SK-N-SH (cell line): ENCODE data around the gene PHYH. TPM values are rescaled to one million over a fixed set of nuclear protein-coding genes. Genes with fewer than 3 reads are reported as not detected.

ENCODE experiments used
- CTCF ChIA-PET: fragments of 300-600, 350-600 bp; formaldehyde crosslinking; extraction: SDS; loops from one replicate; lab custom pipeline; 2021; lab: Yijun Ruan, JAX
- POLR2A ChIA-PET: fragments of 350-600 bp; sonication (Branson Sonifier 250); formaldehyde crosslinking; extraction: SDS; loops from one replicate; lab custom pipeline; 2020; ENCODE audit warnings: antibody characterized with exemption, inconsistent platforms; lab: Yijun Ruan, JAX
- DNase-seq: peaks from one replicate; pipeline ENCODE4 v3.0.0; 2012
- H2AFZ ChIP-seq: fragments of 200-600 bp; sonication (generic); 2 replicates; pipeline ENCODE4 v1.8.1; 2016; ENCODE audit warnings: antibody characterized with exemption, mild to moderate bottlenecking, low read depth
- H3F3A ChIP-seq: fragments of 200-600 bp; sonication (generic); replicated peaks from 2 replicates; pipeline ENCODE3; 2016; ENCODE audit warnings: antibody characterized with exemption, mild to moderate bottlenecking; ENCODE audit not compliant: insufficient read depth
- H3K27ac ChIP-seq, 2 experiments: fragments of 200-500 bp in 1 of 2; fragments of 200-600 bp in 1 of 2; sonication (Bioruptor generic) in 1 of 2; sonication (generic), shearing (Covaris generic) in 1 of 2; 2 replicates each; pipeline versions ENCODE4 v1.5.1 to v1.6.1; 2014 to 2016; ENCODE audit warnings: low read depth in 2 of 2, inconsistent platforms in 1 of 2, low read length in 1 of 2, mild to moderate bottlenecking in 1 of 2, mixed read lengths in 1 of 2
- H3K27me3 ChIP-seq: fragments of 200-600 bp; sonication (generic), shearing (Covaris generic); 2 replicates; pipeline ENCODE4 v1.6.1; 2016; ENCODE audit warnings: mixed run types; ENCODE audit not compliant: insufficient read depth
- H3K36me3 ChIP-seq, 2 experiments: fragments of 200-500 bp in 1 of 2; fragments of 200-600 bp in 1 of 2; sonication (Bioruptor generic) in 1 of 2; sonication (generic) in 1 of 2; replicated peaks in 1 of 2; 2 replicates each; pipeline versions ENCODE3 to v1.5.1; 2014 to 2016; ENCODE audit warnings: low read length in 1 of 2, mild to moderate bottlenecking in 1 of 2; ENCODE audit not compliant: insufficient read depth in 2 of 2, control insufficient read depth in 1 of 2
- H3K4me1 ChIP-seq, 2 experiments: fragments of 200-500 bp in 1 of 2; fragments of 200-600 bp in 1 of 2; sonication (Bioruptor generic) in 1 of 2; sonication (generic), shearing (Covaris generic) in 1 of 2; 2 replicates each; pipeline versions ENCODE4 v1.5.1 to v1.6.1; 2014 to 2016; ENCODE audit warnings: low read depth in 1 of 2, low read length in 1 of 2, mixed run types in 1 of 2; ENCODE audit not compliant: insufficient read depth in 2 of 2, control insufficient read depth in 1 of 2
- H3K4me2 ChIP-seq: fragments of 200-600 bp; sonication (generic), shearing (Covaris generic); 2 replicates; pipeline ENCODE4 v1.6.1; 2017; ENCODE audit warnings: mixed run types
- H3K4me3 ChIP-seq, 2 experiments: fragments of 200-500 bp in 1 of 2; fragments of 200-600 bp in 1 of 2; sonication (Bioruptor generic) in 1 of 2; sonication (generic), shearing (Covaris generic) in 1 of 2; 2 replicates each; pipeline versions ENCODE4 v1.5.1 to v1.8.1; 2014 to 2016; ENCODE audit warnings: low read depth in 2 of 2, inconsistent platforms in 1 of 2, low read length in 1 of 2, mild to moderate bottlenecking in 1 of 2, mixed read lengths in 1 of 2, moderate library complexity in 1 of 2
- H3K79me2 ChIP-seq: fragments of 200-600 bp; sonication (generic); 2 replicates; pipeline ENCODE4 v1.8.1; 2017; ENCODE audit warnings: mild to moderate bottlenecking; ENCODE audit not compliant: insufficient read depth
- H3K9ac ChIP-seq: fragments of 200-600 bp; sonication (generic); 2 replicates; pipeline ENCODE4 v1.6.1; 2017; ENCODE audit warnings: mixed run types
- H3K9me2 ChIP-seq: fragments of 200-600 bp; sonication (generic); 2 replicates; pipeline ENCODE4 v1.6.1; 2017; ENCODE audit warnings: mixed run types
- H3K9me3 ChIP-seq: fragments of 200-600 bp; sonication (generic); 2 replicates; pipeline ENCODE4 v1.6.1; 2017; ENCODE audit warnings: mixed run types, mild to moderate bottlenecking, moderate library complexity
- H4K20me1 ChIP-seq: fragments of 200-600 bp; sonication (generic); 2 replicates; pipeline ENCODE4 v1.6.1; 2017; ENCODE audit warnings: mild to moderate bottlenecking, mixed run types; ENCODE audit not compliant: insufficient read depth
- CHD2 ChIP-seq: fragments of 150-350 bp; IDR thresholded peaks from 2 replicates; pipeline ENCODE4 v1.6.1; 2018; ENCODE audit warnings: low read length; ENCODE audit not compliant: partially characterized antibody
- ELF1 ChIP-seq: IDR thresholded peaks from 2 replicates; pipeline ENCODE4 v1.4.0; 2012
- EP300 ChIP-seq, 2 experiments: IDR thresholded peaks; 2 replicates each; pipeline versions ENCODE4 v1.4.0 to v1.6.1; 2012; ENCODE audit warnings: borderline replicate concordance in 1 of 2, low read depth in 1 of 2, low read length in 1 of 2
- EZH2phosphoT487 ChIP-seq: fragments of 200-600 bp; sonication (generic); IDR thresholded peaks from 2 replicates; pipeline ENCODE4 v1.6.1; 2017; ENCODE audit warnings: low read depth, mixed run types, mild to moderate bottlenecking, antibody characterized with exemption, moderate library complexity, borderline replicate concordance
- FOSL2 ChIP-seq: IDR thresholded peaks from 2 replicates; pipeline ENCODE4 v1.4.0; 2012; ENCODE audit warnings: low read depth, mild to moderate bottlenecking, moderate library complexity, borderline replicate concordance
- JUND ChIP-seq: IDR thresholded peaks from 2 replicates; pipeline ENCODE4 v1.4.0; 2012
- POLR2AphosphoS5 ChIP-seq: IDR thresholded peaks from 2 replicates; pipeline ENCODE4 v1.6.1; 2012; ENCODE audit warnings: low read depth, low read length
- RAD21 ChIP-seq: IDR thresholded peaks from 2 replicates; pipeline ENCODE4 v1.6.1; 2012; ENCODE audit warnings: mild to moderate bottlenecking, low read length
- RCOR1 ChIP-seq: fragments of 150-350 bp; IDR thresholded peaks from 2 replicates; pipeline ENCODE4 v1.6.1; 2017; ENCODE audit warnings: antibody characterized with exemption, low read length
- RXRA ChIP-seq: IDR thresholded peaks from 2 replicates; pipeline ENCODE4 v1.4.0; 2012; ENCODE audit warnings: low read depth, mild to moderate bottlenecking, borderline replicate concordance
- SIN3A ChIP-seq: IDR thresholded peaks from 2 replicates; pipeline ENCODE4 v1.6.1; 2012; ENCODE audit warnings: low read depth, mild to moderate bottlenecking, low read length, moderate library complexity, borderline replicate concordance
- SMC3 ChIP-seq: IDR thresholded peaks from 2 replicates; pipeline ENCODE4 v1.6.1; 2012; ENCODE audit warnings: low read depth, low read length, improper control_type of control experiment
- TAF1 ChIP-seq: IDR thresholded peaks from 2 replicates; pipeline ENCODE4 v1.6.1; 2012; ENCODE audit warnings: low read depth, mild to moderate bottlenecking, low read length, moderate library complexity, borderline replicate concordance
- YY1 ChIP-seq: IDR thresholded peaks from 2 replicates; pipeline ENCODE4 v1.4.0; 2012; ENCODE audit warnings: low read depth, mild to moderate bottlenecking
- ZBTB33 ChIP-seq: IDR thresholded peaks from 2 replicates; pipeline ENCODE4 v1.4.0; 2012; ENCODE audit warnings: low read depth, borderline replicate concordance
- WGBS: methylation state at CpG from one replicate; pipeline ENCODE4 v1.1.6; 2017; ENCODE audit warnings: low lambda C conversion rate; 5-methylcytosine and 5-hydroxymethylcytosine counted together
- polyA plus RNA-seq, 3 experiments: library from polyadenylated mRNA; depleted of rRNA; stranded (reverse); fragments of >200 nt; gene quantifications; 2 replicates each; pipeline ENCODE4 v1.2.3, GENCODE V29; 2012
- TF ChIP-seq, protein P1 (sequence below): IDR thresholded peaks from 2 replicates; pipeline ENCODE4 v1.4.0; 2012; ENCODE audit warnings: low read depth, borderline replicate concordance
- TF ChIP-seq, protein P2 (sequence below): IDR thresholded peaks from 2 replicates; pipeline ENCODE4; 2012
- TF ChIP-seq, protein P3 (sequence below): fragments of 200-600 bp; sonication (generic); IDR thresholded peaks from 2 replicates; pipeline ENCODE4 v1.6.1; 2017; ENCODE audit warnings: antibody characterized with exemption, mild to moderate bottlenecking, moderate library complexity

PHYH gene
- polyA plus RNA-seq, 1 of the 3 experiments (the other 2 are of a cell fraction) = 16.2 TPM

DNA sequence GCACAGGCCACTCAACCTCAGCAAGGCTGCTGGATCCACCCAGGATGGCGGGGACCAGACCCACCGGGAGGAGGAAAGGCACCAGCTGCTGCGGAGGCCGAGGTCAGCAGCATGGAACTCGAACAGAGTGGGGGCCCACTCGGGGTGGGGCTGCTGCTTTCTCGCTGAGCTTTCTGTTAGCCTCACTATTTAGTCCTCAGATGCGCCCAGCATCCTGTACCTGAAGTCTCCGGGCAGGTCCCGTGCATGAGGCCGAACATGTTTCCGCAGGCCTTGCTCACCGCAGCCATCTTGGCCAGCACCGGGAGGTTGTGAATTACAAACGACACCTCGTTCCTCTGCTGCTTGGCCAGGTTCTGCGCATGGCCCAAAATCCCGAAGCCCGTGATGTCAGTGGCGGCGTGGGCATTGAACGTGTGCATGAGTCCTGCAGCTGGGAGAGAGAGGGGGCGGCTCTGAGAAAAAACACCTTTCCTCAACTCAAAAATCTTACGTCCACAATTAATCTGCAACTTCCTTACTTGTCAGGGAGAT is 22.8 kb upstream of the PHYH start:
- H3K27me3 ChIP-seq = no peaks in the 10 kb centered on the region

More for the DNA sequence above, 22.8 kb upstream of the PHYH start:
- H3K4me3 ChIP-seq = no peak overlapping the region
- H3K9ac ChIP-seq = no peak overlapping the region
- no peaks in the 10 kb centered on the region for H3K79me2 ChIP-seq
- peaks cover 10% of the 10 kb centered on the region for H3F3A ChIP-seq
- no peak overlapping the region for H3K27ac ChIP-seq
- CTCF ChIA-PET = interaction anchor here (1.0 to 2.0 kb wide), 2 partner anchors 20 to 116 kb away, joined by 3 to 5 read pairs; no protein-coding TSS in a partner anchor
- no peak overlapping the region for H2AFZ ChIP-seq
- no peak overlapping the region for H3K4me2 ChIP-seq
- H3K9me3 ChIP-seq = no peaks in the 10 kb centered on the region
- WGBS = 96% methylated on average over 22 of the region's 24 CpGs
- POLR2A ChIA-PET = no interaction called here
- H3K4me1 ChIP-seq = no peaks in the 10 kb centered on the region
- no peak for TF ChIP-seq POLR2AphosphoS5
- TF ChIP-seq, protein P1, sequence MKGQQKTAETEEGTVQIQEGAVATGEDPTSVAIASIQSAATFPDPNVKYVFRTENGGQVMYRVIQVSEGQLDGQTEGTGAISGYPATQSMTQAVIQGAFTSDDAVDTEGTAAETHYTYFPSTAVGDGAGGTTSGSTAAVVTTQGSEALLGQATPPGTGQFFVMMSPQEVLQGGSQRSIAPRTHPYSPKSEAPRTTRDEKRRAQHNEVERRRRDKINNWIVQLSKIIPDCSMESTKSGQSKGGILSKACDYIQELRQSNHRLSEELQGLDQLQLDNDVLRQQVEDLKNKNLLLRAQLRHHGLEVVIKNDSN = no peak
- TF ChIP-seq EP300 (IDR thresholded peaks at IDR 0.05; ENCODE audit: borderline replicate concordance in 1 of 2, low read depth in 1 of 2, low read length in 1 of 2) = no peak
- TF ChIP-seq FOSL2 = no peak
- no peak for TF ChIP-seq SMC3
- TF ChIP-seq, protein P2, sequence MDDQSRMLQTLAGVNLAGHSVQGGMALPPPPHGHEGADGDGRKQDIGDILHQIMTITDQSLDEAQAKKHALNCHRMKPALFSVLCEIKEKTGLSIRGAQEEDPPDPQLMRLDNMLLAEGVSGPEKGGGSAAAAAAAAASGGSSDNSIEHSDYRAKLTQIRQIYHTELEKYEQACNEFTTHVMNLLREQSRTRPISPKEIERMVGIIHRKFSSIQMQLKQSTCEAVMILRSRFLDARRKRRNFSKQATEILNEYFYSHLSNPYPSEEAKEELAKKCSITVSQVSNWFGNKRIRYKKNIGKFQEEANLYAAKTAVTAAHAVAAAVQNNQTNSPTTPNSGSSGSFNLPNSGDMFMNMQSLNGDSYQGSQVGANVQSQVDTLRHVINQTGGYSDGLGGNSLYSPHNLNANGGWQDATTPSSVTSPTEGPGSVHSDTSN = no peak
- TF ChIP-seq SIN3A = no peak
- TF ChIP-seq RAD21 = no peak
- TF ChIP-seq JUND = no peak
- TF ChIP-seq YY1 = no peak
- no peak for TF ChIP-seq RXRA
- TF ChIP-seq CHD2 = no peak
- no peak for TF ChIP-seq RCOR1
- no peak for TF ChIP-seq ZBTB33
- no peak for TF ChIP-seq EZH2phosphoT487
- TF ChIP-seq ELF1 = no peak
- no peak for TF ChIP-seq TAF1
- TF ChIP-seq, protein P3, sequence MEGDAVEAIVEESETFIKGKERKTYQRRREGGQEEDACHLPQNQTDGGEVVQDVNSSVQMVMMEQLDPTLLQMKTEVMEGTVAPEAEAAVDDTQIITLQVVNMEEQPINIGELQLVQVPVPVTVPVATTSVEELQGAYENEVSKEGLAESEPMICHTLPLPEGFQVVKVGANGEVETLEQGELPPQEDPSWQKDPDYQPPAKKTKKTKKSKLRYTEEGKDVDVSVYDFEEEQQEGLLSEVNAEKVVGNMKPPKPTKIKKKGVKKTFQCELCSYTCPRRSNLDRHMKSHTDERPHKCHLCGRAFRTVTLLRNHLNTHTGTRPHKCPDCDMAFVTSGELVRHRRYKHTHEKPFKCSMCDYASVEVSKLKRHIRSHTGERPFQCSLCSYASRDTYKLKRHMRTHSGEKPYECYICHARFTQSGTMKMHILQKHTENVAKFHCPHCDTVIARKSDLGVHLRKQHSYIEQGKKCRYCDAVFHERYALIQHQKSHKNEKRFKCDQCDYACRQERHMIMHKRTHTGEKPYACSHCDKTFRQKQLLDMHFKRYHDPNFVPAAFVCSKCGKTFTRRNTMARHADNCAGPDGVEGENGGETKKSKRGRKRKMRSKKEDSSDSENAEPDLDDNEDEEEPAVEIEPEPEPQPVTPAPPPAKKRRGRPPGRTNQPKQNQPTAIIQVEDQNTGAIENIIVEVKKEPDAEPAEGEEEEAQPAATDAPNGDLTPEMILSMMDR = no peak
- H4K20me1 ChIP-seq = no peaks in the 10 kb centered on the region
- no peak for DNase-seq
- H3K9me2 ChIP-seq = no peaks in the 10 kb centered on the region
- H3K36me3 ChIP-seq = peaks cover 38 to 52% of the 10 kb centered on the region in 2 experiments
